ENCODE data around the gene PREPL.

The PREPL gene

DNA sequence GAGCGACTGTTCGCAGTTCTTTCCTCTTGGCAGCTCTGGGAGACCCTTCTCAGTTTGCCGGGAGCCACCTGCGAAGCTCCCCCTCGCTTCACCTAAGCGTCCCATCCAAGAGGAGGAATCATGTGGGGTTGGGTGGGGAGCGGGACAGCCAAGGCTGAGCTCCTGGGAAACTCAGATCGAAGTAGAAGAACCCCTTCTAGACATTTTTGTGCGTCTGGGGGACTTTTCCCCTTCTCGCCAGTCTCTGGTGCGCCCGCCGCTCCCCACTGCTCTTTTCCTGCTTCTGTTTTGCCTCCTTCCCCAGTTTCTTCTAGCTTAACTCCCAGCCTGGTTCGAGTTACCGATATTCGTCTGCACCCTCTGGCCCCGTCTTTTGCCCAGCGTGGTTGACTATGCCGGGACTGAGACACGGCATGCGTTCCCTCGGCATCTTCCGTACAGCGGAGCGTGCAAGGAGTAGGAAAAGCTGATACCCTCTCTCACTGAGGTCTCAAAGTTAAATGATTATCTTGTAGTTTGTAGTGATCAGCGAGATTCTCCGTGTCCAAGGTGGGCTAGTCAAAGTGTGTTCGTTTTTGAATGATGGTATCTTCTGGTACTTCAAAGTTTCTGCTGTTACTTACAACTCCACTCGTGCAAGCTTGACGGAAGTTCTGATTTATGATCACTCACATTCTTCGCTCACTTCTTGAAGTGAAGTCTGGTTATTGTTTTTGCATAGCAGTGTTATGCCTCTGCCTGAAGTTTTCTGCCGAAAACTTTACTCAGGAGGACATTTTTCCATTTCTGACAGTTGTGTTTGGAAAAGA lies 1.1 kb upstream of the PREPL start:
- H3K79me2 ChIP-seq (ENCODE audit: insufficient read depth, low read length) = peaks cover 74% of the 10 kb centered on the region
- H3K27ac ChIP-seq (ENCODE audit: low read depth, low read length) = peak overlapping the region; percentile 50
- H3K9me2 ChIP-seq (replicated peaks; ENCODE audit: insufficient read depth, low read length) = no peaks in the 10 kb centered on the region
- H4K20me1 ChIP-seq (ENCODE audit: low read depth, low read length) = peaks cover 2% of the 10 kb centered on the region; the same call in 1 of the 2 replicates
- H3K4me2 ChIP-seq (ENCODE audit: low read depth, low read length, poor library complexity, severe bottlenecking) = peak overlapping the region; percentile 97
- no peaks in the 10 kb centered on the region for H3K27me3 ChIP-seq (ENCODE audit: low read length)
- no peaks in the 10 kb centered on the region for H3K9me3 ChIP-seq (ENCODE audit: insufficient read depth, low read length)
- H3K36me3 ChIP-seq (ENCODE audit: low read length) = no peaks in the 10 kb centered on the region
- no peak for TF ChIP-seq EZH2phosphoT487 (conservative IDR thresholded peaks at IDR 0.05; ENCODE audit: low read length)
- TF ChIP-seq, protein P1, sequence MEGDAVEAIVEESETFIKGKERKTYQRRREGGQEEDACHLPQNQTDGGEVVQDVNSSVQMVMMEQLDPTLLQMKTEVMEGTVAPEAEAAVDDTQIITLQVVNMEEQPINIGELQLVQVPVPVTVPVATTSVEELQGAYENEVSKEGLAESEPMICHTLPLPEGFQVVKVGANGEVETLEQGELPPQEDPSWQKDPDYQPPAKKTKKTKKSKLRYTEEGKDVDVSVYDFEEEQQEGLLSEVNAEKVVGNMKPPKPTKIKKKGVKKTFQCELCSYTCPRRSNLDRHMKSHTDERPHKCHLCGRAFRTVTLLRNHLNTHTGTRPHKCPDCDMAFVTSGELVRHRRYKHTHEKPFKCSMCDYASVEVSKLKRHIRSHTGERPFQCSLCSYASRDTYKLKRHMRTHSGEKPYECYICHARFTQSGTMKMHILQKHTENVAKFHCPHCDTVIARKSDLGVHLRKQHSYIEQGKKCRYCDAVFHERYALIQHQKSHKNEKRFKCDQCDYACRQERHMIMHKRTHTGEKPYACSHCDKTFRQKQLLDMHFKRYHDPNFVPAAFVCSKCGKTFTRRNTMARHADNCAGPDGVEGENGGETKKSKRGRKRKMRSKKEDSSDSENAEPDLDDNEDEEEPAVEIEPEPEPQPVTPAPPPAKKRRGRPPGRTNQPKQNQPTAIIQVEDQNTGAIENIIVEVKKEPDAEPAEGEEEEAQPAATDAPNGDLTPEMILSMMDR (IDR thresholded peaks at IDR 0.05; ENCODE audit: insufficient read depth, low read length, poor library complexity, severe bottlenecking) = no peak
- peaks cover 8% of the 10 kb centered on the region; the same call in 1 of the 2 replicates for H3F3A ChIP-seq (ENCODE audit: insufficient read depth)
- H3K9ac ChIP-seq (ENCODE audit: low read length) = peak overlapping the region; percentile 86
- H3K4me3 ChIP-seq (ENCODE audit: insufficient read depth, low read length, poor library complexity, severe bottlenecking) = peak overlapping the region; percentile 88
- H2AFZ ChIP-seq (ENCODE audit: low read depth, low read length, severe bottlenecking) = peak overlapping the region; percentile 84

DNA sequence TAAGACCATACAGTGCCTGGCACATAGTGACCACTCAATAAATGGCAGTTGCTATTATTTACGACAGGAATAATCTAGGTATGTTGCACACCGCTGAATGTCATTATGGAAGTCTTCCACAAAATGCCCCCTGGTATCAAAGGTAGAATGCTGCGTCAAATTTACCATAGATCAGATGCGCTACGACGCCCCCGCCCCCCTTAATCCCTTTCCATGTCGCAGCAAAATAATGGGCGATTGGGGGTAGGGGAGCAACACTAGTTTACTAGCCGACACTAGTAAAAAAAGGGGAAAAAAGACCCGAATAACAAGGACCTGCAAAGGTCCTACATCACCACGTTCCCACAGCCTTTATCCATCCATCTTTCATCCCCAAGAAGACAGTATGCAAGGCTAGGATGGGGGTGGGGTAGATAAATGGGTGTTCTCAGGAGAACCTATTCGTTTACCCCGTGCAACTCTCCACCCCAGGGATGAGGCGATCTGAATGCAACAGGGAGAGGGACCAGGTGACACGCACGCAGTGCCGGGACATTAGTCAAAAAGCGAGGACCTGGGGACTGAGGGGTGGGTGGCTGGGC lies 455 bp downstream of the PREPL start:
- no peak for TF ChIP-seq EZH2phosphoT487 (conservative IDR thresholded peaks at IDR 0.05; ENCODE audit: low read length)
- TF ChIP-seq, protein P1 (IDR thresholded peaks at IDR 0.05; ENCODE audit: insufficient read depth, low read length, poor library complexity, severe bottlenecking) = no peak
- peak overlapping the region; percentile 89 for H3K27ac ChIP-seq (ENCODE audit: low read depth, low read length)
- no peaks in the 10 kb centered on the region for H3K9me3 ChIP-seq (ENCODE audit: insufficient read depth, low read length)
- peak overlapping the region; percentile 94 for H2AFZ ChIP-seq (ENCODE audit: low read depth, low read length, severe bottlenecking)
- H3K9me2 ChIP-seq (replicated peaks; ENCODE audit: insufficient read depth, low read length) = no peaks in the 10 kb centered on the region
- no peaks in the 10 kb centered on the region for H3K36me3 ChIP-seq (ENCODE audit: low read length)
- peaks cover 8% of the 10 kb centered on the region; the same call in 1 of the 2 replicates for H3F3A ChIP-seq (ENCODE audit: insufficient read depth)
- H3K9ac ChIP-seq (ENCODE audit: low read length) = peak overlapping the region; percentile 86
- peak overlapping the region; percentile 97 for H3K4me2 ChIP-seq (ENCODE audit: low read depth, low read length, poor library complexity, severe bottlenecking)
- no peaks in the 10 kb centered on the region for H4K20me1 ChIP-seq (ENCODE audit: low read depth, low read length)
- H3K27me3 ChIP-seq (ENCODE audit: low read length) = no peaks in the 10 kb centered on the region
- H3K79me2 ChIP-seq (ENCODE audit: insufficient read depth, low read length) = peaks cover 66% of the 10 kb centered on the region
- peak overlapping the region; percentile 88 for H3K4me3 ChIP-seq (ENCODE audit: insufficient read depth, low read length, poor library complexity, severe bottlenecking)

DNA sequence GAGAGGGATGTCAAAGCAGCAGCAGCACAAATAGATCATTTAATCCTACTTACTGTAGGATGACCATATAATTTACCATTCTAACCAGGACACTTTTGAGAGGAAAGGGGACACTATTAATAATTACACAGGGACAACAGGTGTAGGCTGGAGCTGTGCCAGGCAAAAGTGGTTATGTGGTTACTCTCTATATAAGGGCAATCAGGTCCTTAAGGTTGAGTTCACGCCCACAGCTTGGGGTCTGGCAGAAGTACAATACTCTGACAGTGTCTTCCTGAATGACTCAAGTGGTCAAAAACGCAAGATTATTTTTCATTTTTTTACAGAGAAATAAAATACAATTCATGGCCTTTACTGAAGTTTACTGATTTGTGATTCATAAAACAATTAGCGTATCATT lies 2.8 kb downstream of the PREPL start:
- peaks cover 53% of the 10 kb centered on the region for H3K79me2 ChIP-seq (ENCODE audit: insufficient read depth, low read length)
- H3K27ac ChIP-seq (ENCODE audit: low read depth, low read length) = 0 out of 2 replicates have a peak overlapping the region, but pooled peaks have one; percentile 31
- TF ChIP-seq EZH2phosphoT487 (conservative IDR thresholded peaks at IDR 0.05; ENCODE audit: low read length) = no peak
- TF ChIP-seq, protein P1 (IDR thresholded peaks at IDR 0.05; ENCODE audit: insufficient read depth, low read length, poor library complexity, severe bottlenecking) = no peak
- no peaks in the 10 kb centered on the region for H3K27me3 ChIP-seq (ENCODE audit: low read length)
- H4K20me1 ChIP-seq (ENCODE audit: low read depth, low read length) = no peaks in the 10 kb centered on the region
- no peaks in the 10 kb centered on the region for H3K9me2 ChIP-seq (replicated peaks; ENCODE audit: insufficient read depth, low read length)
- no peak overlapping the region for H3K9ac ChIP-seq (ENCODE audit: low read length)
- H3F3A ChIP-seq (ENCODE audit: insufficient read depth) = peaks cover 8% of the 10 kb centered on the region; the same call in 1 of the 2 replicates
- H2AFZ ChIP-seq (ENCODE audit: low read depth, low read length, severe bottlenecking) = no peak overlapping the region
- H3K9me3 ChIP-seq (ENCODE audit: insufficient read depth, low read length) = no peaks in the 10 kb centered on the region
- H3K36me3 ChIP-seq (ENCODE audit: low read length) = no peaks in the 10 kb centered on the region
- H3K4me3 ChIP-seq (ENCODE audit: insufficient read depth, low read length, poor library complexity, severe bottlenecking) = no peak overlapping the region
- H3K4me2 ChIP-seq (ENCODE audit: low read depth, low read length, poor library complexity, severe bottlenecking) = peak overlapping the region; percentile 50

Data from SU-DHL-6 (cell line).